ENCODE results near the gene VMO1. TPM values are rescaled to one million over a fixed set of nuclear protein-coding genes. Genes with fewer than 3 reads are reported as not detected.

Gene VMO1
- total RNA-seq, 1 donor from 2014 or later, result 0.97 TPM

- intact Hi-C loops (cut with DNase I), result no loop called here
- DNase-seq (ENCODE audit: low spot score), result no peak
These were observed 14.5 kb downstream of the VMO1 start, which contains the start of gene TM4SF5 for GRCh38 chr17:4771519-4772234. TM4SF5 (plus strand) TSS chr17:4771886; CDS start chr17:4771923, 37 bp downstream.

- intact Hi-C loops (cut with DNase I), result no loop called here
- DNase-seq (ENCODE audit: low spot score), result no peak
These were observed 16.5 kb downstream of the VMO1 start for GRCh38 chr17:4769628-4770027.

- intact Hi-C loops (cut with DNase I), result no loop called here
- DNase-seq (ENCODE audit: low spot score), result no peak
These were observed 17.9 kb downstream of the VMO1 start for GRCh38 chr17:4768298-4768697.

GRCh38 chr17:4766723-4767122, 19.4 kb downstream of the VMO1 start:
- intact Hi-C loops (cut with DNase I), result no loop called here
- DNase-seq (ENCODE audit: low spot score), result no peak

- no peak for DNase-seq (ENCODE audit: low spot score)
- intact Hi-C loops (cut with DNase I), result no loop called here
These were observed 20.0 kb downstream of the VMO1 start for GRCh38 chr17:4766201-4766600.

GRCh38 chr17:4764595-4764994, 21.6 kb downstream of the VMO1 start:
- intact Hi-C loops (cut with DNase I), result no loop called here
- DNase-seq (ENCODE audit: low spot score), result no peak

- no peak for DNase-seq (ENCODE audit: low spot score)
These were observed 26.4 kb downstream of the VMO1 start for GRCh38 chr17:4759776-4760236.

GRCh38 chr17:4753392-4753791, 32.8 kb downstream of the VMO1 start:
- DNase-seq (ENCODE audit: low spot score), result no peak
- intact Hi-C loops (cut with DNase I), result no loop called here

More at GRCh38 chr17:4759776-4760236, 26.4 kb downstream of the VMO1 start:
- intact Hi-C loops (cut with DNase I), result no loop called here

- DNase-seq (ENCODE audit: low spot score), result no peak
- intact Hi-C loops (cut with DNase I), result no loop called here
These were observed 34.2 kb downstream of the VMO1 start for GRCh38 chr17:4751932-4752331.

- intact Hi-C loops (cut with DNase I), result no loop called here
- no peak for DNase-seq (ENCODE audit: low spot score)
These were observed 35.6 kb downstream of the VMO1 start for GRCh38 chr17:4750606-4751005.

GRCh38 chr17:4748686-4749085, 37.5 kb downstream of the VMO1 start:
- intact Hi-C loops (cut with DNase I), result no loop called here
- no peak for DNase-seq (ENCODE audit: low spot score)

- intact Hi-C loops (cut with DNase I), result no loop called here
- DNase-seq (ENCODE audit: low spot score), result no peak
These were observed 38.3 kb downstream of the VMO1 start for GRCh38 chr17:4747847-4748246.

GRCh38 chr17:4744999-4745969, 40.9 kb downstream of the VMO1 start:
- intact Hi-C loops (cut with DNase I), result no loop called here
- no peak for DNase-seq (ENCODE audit: low spot score)

GRCh38 chr17:4743898-4744297, 42.3 kb downstream of the VMO1 start:
- intact Hi-C loops (cut with DNase I), result no loop called here
- no peak for DNase-seq (ENCODE audit: low spot score)

GRCh38 chr17:4743216-4743615, 42.9 kb downstream of the VMO1 start:
- DNase-seq (ENCODE audit: low spot score), result no peak
- intact Hi-C loops (cut with DNase I), result no loop called here

- intact Hi-C loops (cut with DNase I), result no loop called here
- no peak for DNase-seq (ENCODE audit: low spot score)
These were observed 43.5 kb downstream of the VMO1 start for GRCh38 chr17:4742629-4743028.

- no peak for DNase-seq (ENCODE audit: low spot score)
- intact Hi-C loops (cut with DNase I), result no loop called here
These were observed 44.0 kb downstream of the VMO1 start for GRCh38 chr17:4742133-4742532.

GRCh38 chr17:4741544-4741943, 44.6 kb downstream of the VMO1 start:
- intact Hi-C loops (cut with DNase I), result no loop called here
- no peak for DNase-seq (ENCODE audit: low spot score)

- intact Hi-C loops (cut with DNase I), result no loop called here
- DNase-seq (ENCODE audit: low spot score), result no peak
These were observed 45.6 kb downstream of the VMO1 start for GRCh38 chr17:4740584-4740983.

- intact Hi-C loops (cut with DNase I), result no loop called here
These were observed 46.2 kb downstream of the VMO1 start for GRCh38 chr17:4740025-4740351.

More at GRCh38 chr17:4740025-4740351, 46.2 kb downstream of the VMO1 start:
- DNase-seq (ENCODE audit: low spot score), result no peak

Measured in cardiac septum (tissue), 1 donor.